MM.1S (cell line): Measurements from ENCODE around the gene NUP160.
"Not testable (repeated sequence)": the region's sequence is repeated elsewhere in the genome, so short reads cannot be mapped to it uniquely, and the experiment has no call there.

ENCODE experiments used
- DNase-seq: peaks from one replicate; pipeline ENCODE4 v3.0.0-alpha.2; 2015
- H2AFZ ChIP-seq: fragments of 300-600 bp; sonication (generic); 2 replicates; pipeline ENCODE4 v1.6.0; 2016; ENCODE audit warnings: antibody characterized with exemption, low read length
- H3F3A ChIP-seq: fragments of 300-600 bp; sonication (generic); 2 replicates; pipeline ENCODE4 v1.6.1; 2016; ENCODE audit warnings: mild to moderate bottlenecking, antibody characterized with exemption, low read length, moderate library complexity, mixed read lengths; ENCODE audit not compliant: insufficient read depth
- H3K27ac ChIP-seq: fragments of 300-600 bp; sonication (generic); 2 replicates; pipeline ENCODE4 v1.5.1; 2016; ENCODE audit warnings: mild to moderate bottlenecking, low read length
- H3K27me3 ChIP-seq: fragments of 300-600 bp; sonication (generic); replicated peaks from 2 replicates; pipeline ENCODE4 v1.6.0; 2016; ENCODE audit warnings: low read length; ENCODE audit not compliant: insufficient read depth
- H3K36me3 ChIP-seq: fragments of 300-600 bp; sonication (generic); replicated peaks from 2 replicates; pipeline ENCODE4 v1.6.1; 2016; ENCODE audit warnings: mild to moderate bottlenecking, low read length, mixed read lengths; ENCODE audit not compliant: insufficient read depth
- H3K4me1 ChIP-seq: fragments of 300-600 bp; sonication (generic); 2 replicates; pipeline ENCODE4 v1.6.1; 2016; ENCODE audit warnings: low read length, mixed read lengths
- H3K4me2 ChIP-seq: fragments of 300-600 bp; sonication (generic); 2 replicates; pipeline ENCODE4 v1.6.0; 2016; ENCODE audit warnings: low read depth, low read length
- H3K4me3 ChIP-seq: fragments of 300-600 bp; sonication (generic); 2 replicates; pipeline ENCODE4 v1.5.1; 2016; ENCODE audit warnings: low read length, mixed read lengths
- H3K79me2 ChIP-seq: fragments of 300-600 bp; sonication (generic); 2 replicates; pipeline ENCODE4 v1.6.1; 2016; ENCODE audit warnings: mixed run types, low read length, mixed read lengths
- H3K9ac ChIP-seq: fragments of 300-600 bp; sonication (generic); 2 replicates; pipeline ENCODE4 v1.6.1; 2016; ENCODE audit warnings: low read length, mixed read lengths
- H3K9me2 ChIP-seq: fragments of 300-600 bp; sonication (generic); replicated peaks from 2 replicates; pipeline ENCODE4 v1.6.1; 2016; ENCODE audit warnings: mild to moderate bottlenecking, low read length, mixed read lengths; ENCODE audit not compliant: insufficient read depth
- H3K9me3 ChIP-seq: fragments of 300-600 bp; sonication (generic); replicated peaks from 2 replicates; pipeline ENCODE4 v1.6.1; 2016; ENCODE audit warnings: mild to moderate bottlenecking, low read length, mixed read lengths; ENCODE audit not compliant: insufficient read depth
- H4K20me1 ChIP-seq: fragments of 300-600 bp; sonication (generic); 2 replicates; pipeline ENCODE4 v1.6.1; 2016; ENCODE audit warnings: mild to moderate bottlenecking, low read length, moderate library complexity, mixed read lengths; ENCODE audit not compliant: insufficient read depth
- CTCF ChIP-seq: fragments of 300-600 bp; sonication (generic); IDR thresholded peaks from 2 replicates; pipeline ENCODE4 v1.5.1; 2016; ENCODE audit warnings: antibody characterized with exemption, low read length, mixed read lengths
- EZH2 ChIP-seq: fragments of 300-600 bp; sonication (generic); optimal IDR thresholded peaks from 2 replicates; pipeline ENCODE3; 2017; ENCODE audit warnings: low read depth, mild to moderate bottlenecking, antibody characterized with exemption, low read length, mixed read lengths
- EZH2phosphoT487 ChIP-seq: fragments of 300-600 bp; sonication (generic); IDR thresholded peaks from 2 replicates; pipeline ENCODE4 v1.6.1; 2018; ENCODE audit warnings: antibody characterized with exemption, low read length

Gene NUP160

GRCh38 chr11:47870404-47870803, 22.3 kb upstream of the NUP160 start:
- Histone ChIP-seq H3K9ac (no peak overlapping the region), H3K4me3 (no peak overlapping the region), H3K27ac (no peak overlapping the region), H2AFZ (no peak overlapping the region), H3K9me2 (no peaks in the 10 kb centered on the region), H3K36me3 (no peaks in the 10 kb centered on the region), H3K27me3 (no peaks in the 10 kb centered on the region), H3K9me3 (no peaks in the 10 kb centered on the region), H4K20me1 (no peaks in the 10 kb centered on the region), H3K79me2 (no peaks in the 10 kb centered on the region), H3K4me2 (no peak overlapping the region), H3K4me1 (no peaks in the 10 kb centered on the region), H3F3A (no peaks in the 10 kb centered on the region)
- TF ChIP-seq EZH2 (no peak), EZH2phosphoT487 (no peak), CTCF (no peak)
- DNase-seq, result no peak

GRCh38 chr11:47869544-47870393, 21.6 kb upstream of the NUP160 start:
- no peaks in the 10 kb centered on the region for H3K36me3 ChIP-seq
- no peak overlapping the region for H3K27ac ChIP-seq
- H3K4me2 ChIP-seq, result no peak overlapping the region
- no peaks in the 10 kb centered on the region for H3K9me2 ChIP-seq
- H3K9ac ChIP-seq, result no peak overlapping the region
- H3F3A ChIP-seq, result no peaks in the 10 kb centered on the region; the same call in 1 of the 2 replicates
- no peaks in the 10 kb centered on the region for H4K20me1 ChIP-seq
- no peaks in the 10 kb centered on the region for H3K9me3 ChIP-seq
- H3K4me3 ChIP-seq, result no peak overlapping the region
- no peaks in the 10 kb centered on the region for H3K4me1 ChIP-seq
- no peak overlapping the region for H2AFZ ChIP-seq
- peaks cover under 1% of the 10 kb centered on the region; the same call in 1 of the 2 replicates for H3K27me3 ChIP-seq
- no peak for DNase-seq
- TF ChIP-seq CTCF, result no peak
- no peak for TF ChIP-seq EZH2
- no peak for TF ChIP-seq EZH2phosphoT487
- H3K79me2 ChIP-seq, result no peaks in the 10 kb centered on the region

- no peak for TF ChIP-seq CTCF
- H2AFZ ChIP-seq, result no peak overlapping the region
- no peak overlapping the region for H3K9ac ChIP-seq
- peaks cover 6% of the 10 kb centered on the region for H3F3A ChIP-seq
- no peaks in the 10 kb centered on the region for H3K9me2 ChIP-seq
- no peaks in the 10 kb centered on the region for H4K20me1 ChIP-seq
- H3K36me3 ChIP-seq, result no peaks in the 10 kb centered on the region
- DNase-seq, result no peak
- H3K27ac ChIP-seq, result no peak overlapping the region
- no peaks in the 10 kb centered on the region for H3K79me2 ChIP-seq
- peaks cover 9% of the 10 kb centered on the region; the same call in 1 of the 2 replicates for H3K4me1 ChIP-seq
- no peaks in the 10 kb centered on the region for H3K9me3 ChIP-seq
- H3K4me2 ChIP-seq, result no peak overlapping the region
- H3K4me3 ChIP-seq, result no peak overlapping the region
- peaks cover 11% of the 10 kb centered on the region; the same call in 1 of the 2 replicates for H3K27me3 ChIP-seq
These were observed 19.7 kb upstream of the NUP160 start for GRCh38 chr11:47867823-47868222.

GRCh38 chr11:47866892-47867291, 18.7 kb upstream of the NUP160 start:
- H3F3A ChIP-seq, H3K9ac ChIP-seq, H3K36me3 ChIP-seq, H3K79me2 ChIP-seq, H4K20me1 ChIP-seq, H2AFZ ChIP-seq, H3K4me3 ChIP-seq, H3K27ac ChIP-seq, DNase-seq, H3K4me2 ChIP-seq, H3K9me3 ChIP-seq, H3K9me2 ChIP-seq: not testable (repeated sequence)
- Histone ChIP-seq H3K4me1 (peaks cover 10% of the 10 kb centered on the region; the same call in 1 of the 2 replicates), H3K27me3 (peaks cover 11% of the 10 kb centered on the region; the same call in 1 of the 2 replicates)
